ENCODE results near the gene ALKBH3.

The ALKBH3 gene

DNA sequence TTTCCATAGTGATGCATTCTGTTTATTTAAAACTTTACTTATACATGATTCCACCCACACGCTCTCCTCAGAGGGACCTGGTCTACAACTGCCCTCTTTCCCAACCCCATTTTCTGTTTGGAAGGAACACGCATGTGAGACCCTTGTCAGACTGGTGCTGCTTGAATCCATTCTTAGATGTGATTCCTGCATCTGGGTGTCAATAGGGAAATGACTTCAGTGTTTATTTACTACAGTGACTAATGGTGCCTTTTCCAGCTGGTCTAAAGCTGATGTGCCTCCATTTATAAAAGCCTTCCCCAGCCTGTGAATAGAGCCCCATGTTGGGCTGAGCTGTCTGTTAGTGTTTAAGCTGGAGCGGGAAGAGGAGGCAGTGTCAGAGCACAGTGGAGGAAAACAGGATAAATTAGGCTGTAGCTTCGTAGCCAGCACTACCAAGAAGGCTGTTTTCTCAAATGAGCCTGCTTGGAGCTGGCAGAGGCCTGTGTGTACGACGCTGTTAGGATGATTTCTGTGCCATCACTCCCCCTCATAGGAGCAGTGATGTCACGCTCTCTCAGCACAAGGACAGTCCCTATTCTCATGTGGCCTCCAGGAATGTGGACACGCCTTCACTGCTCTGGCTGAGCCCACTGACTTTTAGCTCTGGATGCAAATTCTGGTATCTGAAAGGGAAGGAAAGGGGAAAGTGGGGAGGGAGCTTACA lies 42.9 kb downstream of the ALKBH3 start:
- no peak for DNase-seq

DNA sequence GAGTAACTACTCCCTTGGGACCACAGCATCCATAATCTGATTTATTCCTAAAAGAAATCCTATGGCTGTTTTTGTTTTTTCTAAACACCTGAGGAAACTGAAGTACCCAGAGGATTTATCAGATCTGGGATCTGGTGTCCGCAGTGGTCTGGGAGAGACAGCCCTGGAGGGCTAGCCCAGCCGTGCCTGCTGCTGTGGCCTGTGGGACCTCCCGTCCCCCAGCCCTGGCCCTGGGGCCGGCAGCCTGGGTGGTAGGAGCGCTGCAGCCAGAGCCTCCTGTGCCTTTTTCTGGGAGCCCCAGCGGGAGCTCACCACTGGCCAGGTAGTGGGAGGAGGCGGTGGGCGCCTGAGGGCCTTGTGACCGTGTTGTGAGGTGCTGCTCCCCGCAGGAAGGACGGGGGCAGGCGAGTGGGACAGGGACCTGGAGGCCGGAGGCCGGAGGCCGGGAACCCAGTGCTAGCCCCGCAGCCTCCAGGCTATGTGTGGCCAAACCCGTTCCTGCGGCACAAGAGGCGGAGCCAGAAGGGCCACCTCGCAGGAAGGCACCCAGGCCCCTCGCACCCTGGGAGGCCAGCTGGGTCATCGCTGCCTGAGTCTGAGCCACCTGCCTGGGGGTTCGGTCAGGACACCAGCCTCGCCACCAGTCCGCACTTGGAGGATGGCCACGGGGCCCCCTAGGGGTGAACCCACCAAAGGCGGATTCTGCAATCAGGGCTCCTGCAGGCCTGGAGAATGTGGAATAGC lies 43.7 kb downstream of the ALKBH3 start:
- no peak for DNase-seq

DNA sequence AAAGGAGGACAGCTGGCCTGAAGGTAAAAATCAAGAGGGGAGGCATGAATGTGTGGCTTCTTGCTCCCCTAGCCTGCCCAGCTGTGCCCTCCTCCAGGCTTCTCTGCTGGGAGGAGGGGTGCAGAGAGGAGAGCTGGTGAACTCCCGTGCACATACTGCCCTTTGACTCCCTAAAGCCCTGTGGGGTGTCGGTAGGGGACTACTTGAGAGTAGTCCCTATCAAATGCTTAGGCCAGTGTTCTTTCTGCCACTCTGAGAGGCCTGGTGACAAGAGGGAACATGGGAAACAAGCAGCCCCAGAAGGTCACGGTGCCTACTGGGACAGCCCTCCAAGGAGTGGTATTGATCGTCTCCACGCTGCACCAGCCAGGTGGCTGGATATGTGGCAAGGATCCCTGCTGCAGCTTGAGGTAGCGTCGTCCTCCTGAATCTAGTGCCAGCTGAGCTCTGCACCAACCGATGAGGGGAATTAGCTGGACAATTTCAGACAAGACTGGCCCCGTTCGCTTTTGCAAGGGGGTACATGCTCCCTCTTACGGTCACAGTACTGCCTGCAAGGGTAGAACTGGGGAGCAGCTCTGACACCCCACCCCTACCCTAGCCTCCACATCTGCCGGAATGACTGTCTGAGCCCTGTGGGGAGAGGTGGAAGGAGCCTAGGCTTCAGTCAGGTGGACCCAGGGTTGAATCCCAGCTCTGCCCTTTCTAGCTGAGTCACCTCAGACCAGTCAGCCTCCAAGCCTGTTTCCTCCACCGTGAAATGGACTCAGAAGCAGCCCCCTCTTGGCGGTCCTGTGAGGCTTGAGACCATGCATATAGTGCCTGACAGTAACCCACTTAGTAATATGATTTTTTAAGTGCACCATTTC lies 44.7 kb downstream of the ALKBH3 start:
- no peak for DNase-seq

DNA sequence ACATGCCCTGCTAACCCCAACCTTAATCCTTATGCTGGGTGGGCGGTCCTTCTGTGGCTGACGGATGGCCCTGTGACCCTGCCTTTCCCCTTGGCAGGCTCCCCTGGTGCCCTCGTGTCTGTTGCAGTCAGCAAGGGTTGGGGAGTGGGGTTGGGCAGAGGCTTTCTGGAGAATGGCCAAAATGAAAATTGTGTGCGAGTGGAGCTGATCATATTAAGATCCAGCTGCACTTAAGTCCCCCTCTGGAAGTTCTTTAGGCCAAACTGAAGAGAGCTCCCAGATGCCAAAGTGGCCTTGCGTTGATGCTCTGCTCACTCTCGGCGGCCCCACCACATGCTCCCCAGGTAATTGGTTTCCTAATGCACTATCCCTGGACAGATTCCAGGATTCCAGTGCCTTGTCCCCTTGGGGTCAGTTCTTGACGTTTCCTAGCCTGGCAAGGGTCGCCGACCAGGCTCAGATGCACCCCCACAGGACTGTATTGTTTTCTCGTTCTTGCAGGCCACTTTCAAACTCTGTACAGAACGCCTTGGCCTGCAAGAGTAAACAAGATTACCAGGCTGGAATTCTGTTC lies 45.4 kb downstream of the ALKBH3 start:
- no peak for DNase-seq

DNA sequence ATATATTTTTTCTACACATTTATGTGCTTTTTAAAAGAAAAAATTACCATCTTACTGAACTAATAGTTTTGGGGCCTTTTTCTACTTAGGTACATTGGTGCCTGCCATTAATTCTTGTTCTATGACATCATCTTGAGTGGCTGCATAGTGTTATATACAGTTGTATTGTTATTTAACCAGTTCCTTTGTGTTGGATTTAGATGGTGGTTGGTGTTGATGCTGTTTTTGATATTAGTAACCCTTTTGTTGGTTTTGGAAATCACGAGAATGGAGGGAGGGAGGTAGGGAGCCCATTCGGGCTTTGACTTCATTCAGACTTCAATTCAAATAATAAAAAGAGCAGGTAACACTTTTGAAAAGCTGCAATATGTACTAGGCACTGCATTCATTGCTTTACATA lies 46.4 kb downstream of the ALKBH3 start:
- DNase-seq: no peak

DNA sequence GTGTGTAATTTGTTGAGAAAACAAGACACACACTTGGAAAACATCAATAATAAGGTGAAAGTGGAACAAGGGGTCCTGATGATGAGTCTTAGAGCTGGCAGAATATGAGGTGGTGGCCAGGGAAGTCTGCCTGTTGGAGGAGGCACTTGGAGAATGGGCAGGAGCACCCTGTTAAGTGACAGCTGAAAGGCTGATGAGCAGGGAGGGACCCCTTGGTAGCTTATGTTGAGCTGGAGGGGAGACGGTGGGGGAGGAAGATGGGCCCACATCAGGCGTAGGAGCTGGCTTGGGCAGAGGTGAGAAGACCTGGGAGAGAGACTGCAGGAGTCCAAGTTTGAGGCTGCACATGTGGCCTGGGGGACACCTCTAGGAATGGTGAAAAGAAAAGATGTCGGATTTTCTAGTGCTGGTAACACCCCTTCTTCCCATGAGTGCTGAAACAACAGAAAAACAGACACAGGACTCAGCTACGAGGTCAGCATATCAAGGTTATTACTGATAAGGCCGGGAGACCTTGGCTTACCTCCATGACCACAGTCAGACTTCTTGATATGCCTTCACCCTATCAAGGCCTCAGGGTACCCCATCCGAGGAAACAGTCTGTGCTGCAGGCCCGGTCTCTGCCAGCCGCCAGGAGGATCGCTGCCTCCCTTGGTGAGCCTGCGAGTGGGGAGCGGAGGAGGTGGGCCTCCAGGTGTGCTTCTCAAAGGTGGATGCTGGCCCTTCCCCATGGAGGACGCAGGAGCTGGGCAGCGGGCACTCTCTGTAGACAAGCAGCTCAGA lies 47.5 kb downstream of the ALKBH3 start:
- DNase-seq: no peak

DNA sequence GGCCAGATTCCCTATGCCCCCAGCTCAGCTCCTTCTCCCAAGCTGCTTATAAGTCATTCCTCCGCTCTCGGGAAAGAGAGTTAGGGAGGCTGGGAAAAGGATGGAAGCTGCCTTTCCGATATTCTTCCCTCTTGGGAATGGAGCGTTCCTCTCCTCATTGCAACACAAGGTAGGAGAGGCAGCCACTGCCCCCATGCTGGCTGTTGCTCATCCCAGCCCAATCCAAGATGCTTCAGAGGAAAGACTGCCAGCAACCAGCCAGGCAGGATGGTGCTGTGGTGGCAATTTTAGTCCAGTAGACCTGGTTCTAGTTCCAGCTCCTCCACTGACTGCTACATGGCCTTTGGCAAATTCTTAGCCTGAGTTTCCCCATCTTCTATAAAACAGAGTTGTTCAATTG lies 48.1 kb downstream of the ALKBH3 start:
- DNase-seq: no peak

DNA sequence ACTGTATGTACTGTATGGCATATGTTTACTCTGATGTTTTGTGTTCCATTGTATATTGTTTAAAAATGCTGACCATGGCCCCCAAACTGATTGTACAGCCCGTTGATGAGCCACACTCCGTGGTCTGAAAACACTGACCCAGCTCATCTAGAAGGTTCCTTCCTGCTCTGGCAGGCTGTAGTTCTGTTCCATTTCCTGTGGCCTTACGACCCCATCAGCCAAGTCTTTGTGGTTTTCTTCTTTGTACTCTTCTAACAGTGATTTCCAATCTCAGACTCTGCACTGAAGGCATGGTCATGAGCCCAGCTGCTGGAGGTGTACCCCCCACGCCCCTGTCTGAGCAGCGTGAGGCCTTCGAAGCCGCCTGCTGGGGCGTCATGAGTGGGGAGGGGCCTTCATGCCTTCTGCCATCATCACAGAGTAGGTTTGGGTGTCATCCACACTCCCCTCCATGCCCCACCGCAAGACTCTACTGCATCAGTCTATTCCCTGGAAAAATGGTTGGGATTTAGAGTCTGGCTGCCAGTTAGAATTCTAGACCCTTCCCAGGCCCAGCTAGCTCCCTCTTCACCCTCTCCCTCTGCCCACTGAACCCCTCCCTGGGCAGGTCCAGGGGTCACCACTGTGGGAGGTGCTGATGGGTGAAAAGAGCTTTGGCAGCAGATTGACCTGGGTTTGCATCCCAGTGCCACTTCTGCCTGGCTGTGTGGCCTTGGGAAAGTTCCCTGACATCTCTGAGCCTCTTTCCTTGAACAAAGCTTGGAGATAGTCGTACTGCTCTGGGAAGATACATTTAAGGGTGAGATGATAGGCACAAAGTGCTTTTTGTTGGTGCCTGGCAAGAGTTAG lies 50.5 kb downstream of the ALKBH3 start:
- DNase-seq: no peak

DNA sequence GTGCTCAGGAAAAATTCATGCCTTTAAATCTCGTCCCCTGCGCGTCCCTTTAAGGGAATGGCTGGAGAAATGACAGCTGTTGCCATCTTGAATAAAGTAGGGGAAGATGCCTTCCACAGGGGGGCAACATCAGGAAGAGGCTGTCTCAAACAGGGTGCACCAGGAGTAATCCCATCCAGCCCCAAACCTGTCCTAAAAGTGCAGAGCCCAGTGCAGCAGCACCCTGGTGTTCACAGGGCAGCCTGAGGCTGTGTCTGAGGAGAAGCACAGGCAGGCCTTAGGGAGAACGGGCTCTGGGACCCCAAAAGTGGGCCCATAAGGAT lies 51.0 kb downstream of the ALKBH3 start:
- no peak for DNase-seq

DNA sequence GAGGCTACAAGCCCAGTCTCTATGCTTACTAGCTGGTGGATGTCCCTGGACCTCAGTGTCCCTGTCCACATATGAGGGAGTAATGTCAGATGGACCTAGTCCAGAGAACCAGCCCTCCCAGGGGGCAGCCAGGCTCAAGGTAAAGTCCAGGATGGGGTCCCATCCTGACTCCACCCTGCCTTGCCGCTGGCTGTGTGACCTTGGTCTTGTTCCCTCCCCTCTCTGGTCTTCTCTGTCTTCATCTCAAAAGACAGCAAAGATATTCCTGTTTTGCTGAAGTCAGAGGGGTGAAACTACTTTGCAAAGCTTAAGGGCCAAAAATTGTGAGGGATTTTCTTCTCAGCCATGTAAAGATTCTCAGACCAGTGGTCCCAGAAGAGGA lies 52.6 kb downstream of the ALKBH3 start:
- no peak for DNase-seq

DNA sequence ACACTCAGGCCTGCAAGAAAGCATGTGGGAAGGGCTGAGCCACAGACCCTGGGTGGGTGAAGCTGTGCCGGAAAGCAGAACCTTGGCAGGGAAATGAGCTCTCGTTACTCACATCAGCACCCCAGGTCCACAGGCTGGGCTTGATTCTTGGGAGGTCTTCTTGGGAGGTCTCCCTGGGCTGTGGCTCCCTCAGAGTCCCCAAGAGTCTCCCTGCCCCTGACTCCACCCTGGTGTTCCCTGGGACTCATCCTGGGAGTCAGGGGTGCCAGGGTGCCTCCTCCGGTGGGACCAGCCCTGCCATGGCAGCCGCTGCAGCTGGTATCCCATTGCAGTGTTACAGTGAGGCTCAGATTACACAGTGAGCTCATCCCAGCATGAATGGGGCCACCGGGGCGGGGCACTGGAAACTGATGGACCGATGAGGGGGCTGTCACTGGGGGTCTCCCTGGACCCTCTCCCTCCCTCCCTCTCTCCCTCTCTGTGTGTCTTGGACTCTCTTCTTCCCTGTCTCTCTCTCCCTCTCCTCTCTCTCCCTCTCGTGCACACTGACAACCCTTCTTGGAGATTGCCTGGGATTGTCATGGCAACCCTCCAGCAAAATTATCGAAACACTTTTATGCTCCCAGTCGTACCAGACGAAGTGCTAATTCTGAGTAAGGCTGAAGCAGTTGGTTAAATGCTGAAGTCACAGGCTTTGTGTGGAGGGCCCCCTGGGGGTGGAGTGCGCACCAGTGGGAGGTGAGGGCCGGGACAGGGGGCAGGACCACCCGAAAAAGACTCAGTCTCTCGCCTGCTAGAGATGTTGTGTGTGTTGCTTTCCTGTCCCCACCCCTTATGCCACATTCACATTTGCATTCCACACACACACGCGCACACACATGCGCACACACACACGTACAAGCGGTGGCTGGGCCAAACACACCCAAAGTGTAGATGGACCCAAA lies 53.2 kb downstream of the ALKBH3 start:
- DNase-seq: no peak

DNA sequence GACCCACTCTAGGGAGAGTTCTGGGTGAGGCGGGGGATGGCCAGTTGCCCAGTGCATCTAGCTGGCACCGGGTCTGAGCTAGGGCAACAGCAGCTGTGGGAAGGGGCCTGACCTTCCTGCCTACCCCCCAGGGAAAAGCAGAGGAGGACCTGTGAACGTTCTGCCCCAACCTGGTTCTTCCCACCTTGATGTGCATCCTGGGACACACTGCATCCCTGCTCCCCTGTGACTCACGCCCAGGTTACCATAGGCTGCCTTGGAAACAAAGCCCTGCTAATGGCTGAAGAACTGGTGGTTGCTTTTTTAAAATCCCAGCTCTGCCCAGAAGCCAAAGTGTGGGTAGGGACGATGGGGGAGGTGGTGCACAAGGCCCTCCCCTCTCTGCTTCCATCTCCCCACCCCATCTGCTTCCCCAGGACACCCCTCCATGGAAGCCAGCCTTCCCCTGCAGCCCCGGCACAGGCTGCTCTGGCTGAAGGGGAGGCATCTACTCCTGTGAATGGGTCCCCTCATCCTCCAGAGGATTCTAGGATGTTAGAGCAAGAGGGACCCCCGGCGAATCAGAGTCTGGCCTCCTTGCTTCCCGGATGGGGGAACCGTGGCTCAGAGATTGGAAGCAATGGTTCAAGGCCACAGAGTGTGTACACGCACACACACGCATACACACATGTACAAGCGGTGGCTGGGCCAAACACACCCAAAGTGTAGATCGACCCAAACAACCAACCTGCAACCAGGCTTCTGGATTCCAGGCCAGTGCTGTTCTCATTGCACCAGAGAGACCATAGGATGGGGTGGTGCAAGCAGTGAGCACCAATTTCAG lies 54.2 kb downstream of the ALKBH3 start:
- DNase-seq: no peak

DNA sequence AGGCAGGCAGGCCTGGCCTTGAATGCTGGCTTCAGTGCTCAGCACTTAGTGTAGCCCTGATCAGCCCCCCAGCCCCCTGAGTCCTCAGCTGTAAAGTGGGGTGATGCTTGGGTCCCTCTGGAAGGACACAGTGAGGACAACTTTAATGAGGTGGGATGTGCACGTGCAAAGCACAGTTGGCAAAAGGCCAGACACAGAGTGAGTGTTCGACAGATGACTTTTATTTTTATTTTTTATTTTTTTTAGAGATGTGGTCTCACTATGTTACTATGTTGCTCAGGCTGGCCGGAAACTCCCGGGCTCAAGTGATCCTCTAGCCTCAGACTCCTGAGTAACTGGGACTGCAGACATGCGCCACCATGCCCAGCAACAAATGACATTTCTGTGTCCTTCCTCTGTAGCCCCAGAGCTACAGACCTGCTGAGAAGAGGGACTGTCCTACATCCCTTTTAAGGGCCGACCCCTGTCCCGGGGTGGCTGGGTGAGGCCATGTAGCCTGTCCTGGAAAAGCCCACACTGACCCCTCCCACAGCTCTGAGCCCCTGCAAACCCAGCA lies 54.9 kb downstream of the ALKBH3 start:
- no peak for DNase-seq

DNA sequence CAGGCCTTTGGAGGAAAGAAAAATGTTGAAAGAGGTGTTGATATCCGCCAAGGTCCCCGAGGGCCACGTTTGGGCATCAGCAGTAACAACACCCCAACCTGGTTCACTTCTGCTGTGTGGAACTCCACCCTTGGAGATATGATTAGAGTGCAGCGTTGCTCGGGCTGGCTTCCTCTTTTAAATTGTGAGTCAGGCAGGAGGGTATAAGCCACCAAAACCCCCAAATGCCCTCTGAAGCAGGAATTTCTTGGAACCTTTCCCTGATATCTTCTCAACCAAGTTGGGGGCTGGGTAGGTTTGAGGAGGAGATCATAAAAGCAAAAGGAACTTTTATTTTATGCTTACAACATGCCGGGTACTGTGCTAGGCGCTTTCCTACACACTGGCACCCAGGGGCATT lies 55.4 kb downstream of the ALKBH3 start:
- no peak for DNase-seq

DNA sequence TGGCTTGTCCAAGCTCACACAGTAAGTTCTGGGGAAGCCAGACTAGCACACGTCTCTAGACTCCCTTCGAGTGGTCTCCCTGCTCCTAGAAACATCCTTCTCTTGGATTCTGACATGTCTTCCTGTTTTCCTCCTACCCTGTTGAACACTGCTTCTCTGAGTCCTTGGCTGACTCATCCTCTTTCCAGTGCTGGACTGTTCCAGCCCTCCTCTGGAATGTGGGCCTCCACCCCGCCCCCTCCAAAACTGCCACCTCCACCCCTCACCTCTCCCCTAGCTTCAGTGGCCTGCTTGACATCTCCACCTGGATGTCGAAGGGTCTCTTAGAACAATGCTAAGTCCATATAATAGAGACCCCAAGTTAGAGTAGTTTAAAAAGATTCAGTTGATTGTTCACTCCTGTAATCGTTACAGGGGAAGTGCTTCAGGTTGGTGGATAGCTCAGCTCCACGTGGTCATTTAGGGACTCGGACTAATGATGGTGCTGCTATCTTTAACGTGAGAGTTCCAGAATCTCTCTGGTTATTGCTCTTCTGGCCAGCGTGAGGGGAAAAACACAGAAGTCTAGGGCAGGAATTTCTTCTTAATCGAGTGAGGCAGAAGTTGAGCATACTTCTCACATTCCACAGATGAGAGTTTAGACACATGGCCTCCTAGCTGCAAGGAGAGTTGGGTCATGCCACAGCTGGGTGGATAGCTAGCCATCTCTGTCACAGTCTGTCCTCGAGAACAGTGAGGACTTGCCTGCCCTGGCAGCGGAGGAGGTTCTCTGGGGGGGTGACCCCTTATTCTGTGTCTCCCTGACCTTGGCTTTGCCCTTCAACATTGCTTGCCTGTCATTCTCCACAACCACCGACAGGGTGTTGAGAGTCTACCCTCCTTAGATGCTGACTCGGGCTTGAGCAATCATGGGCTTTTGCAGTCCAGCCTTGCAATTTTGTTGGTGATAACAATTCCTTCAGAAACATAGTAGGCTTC lies 57.1 kb downstream of the ALKBH3 start:
- DNase-seq: no peak

DNA sequence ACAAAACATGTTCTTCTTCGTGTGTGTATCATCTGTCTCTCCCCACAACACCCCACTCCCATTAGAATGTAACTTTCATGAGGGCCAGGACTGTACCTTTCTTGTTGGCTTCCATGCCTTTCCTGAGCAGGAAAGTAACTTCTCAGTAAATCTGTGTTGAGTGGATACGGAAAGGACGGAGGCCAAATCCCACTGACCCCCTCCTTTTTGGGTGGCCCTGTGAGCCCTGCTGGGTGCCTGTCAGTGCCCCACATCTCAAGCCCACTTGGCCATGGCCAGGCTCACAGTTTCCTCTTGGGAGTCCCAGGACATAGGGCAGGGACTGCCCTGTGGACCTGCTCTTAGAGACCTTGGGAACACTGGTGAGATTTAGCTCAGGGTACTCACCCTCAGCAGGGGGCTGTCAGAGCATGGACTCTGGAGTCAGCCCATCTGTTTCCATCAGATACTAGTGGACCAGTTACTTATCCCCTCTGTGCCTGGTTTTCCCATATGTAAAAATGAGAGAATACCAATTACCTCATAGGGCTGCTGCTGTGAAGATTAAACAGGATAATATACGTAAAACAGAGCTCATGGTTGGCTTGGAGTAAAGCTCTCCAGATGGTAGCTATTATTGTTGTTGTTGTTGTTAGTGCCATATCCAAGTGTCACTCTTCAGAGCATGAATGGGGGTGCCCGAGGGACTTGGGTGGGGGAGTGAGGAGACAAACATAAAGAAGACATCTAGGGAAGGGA lies 60.8 kb downstream of the ALKBH3 start:
- no peak for DNase-seq

DNA sequence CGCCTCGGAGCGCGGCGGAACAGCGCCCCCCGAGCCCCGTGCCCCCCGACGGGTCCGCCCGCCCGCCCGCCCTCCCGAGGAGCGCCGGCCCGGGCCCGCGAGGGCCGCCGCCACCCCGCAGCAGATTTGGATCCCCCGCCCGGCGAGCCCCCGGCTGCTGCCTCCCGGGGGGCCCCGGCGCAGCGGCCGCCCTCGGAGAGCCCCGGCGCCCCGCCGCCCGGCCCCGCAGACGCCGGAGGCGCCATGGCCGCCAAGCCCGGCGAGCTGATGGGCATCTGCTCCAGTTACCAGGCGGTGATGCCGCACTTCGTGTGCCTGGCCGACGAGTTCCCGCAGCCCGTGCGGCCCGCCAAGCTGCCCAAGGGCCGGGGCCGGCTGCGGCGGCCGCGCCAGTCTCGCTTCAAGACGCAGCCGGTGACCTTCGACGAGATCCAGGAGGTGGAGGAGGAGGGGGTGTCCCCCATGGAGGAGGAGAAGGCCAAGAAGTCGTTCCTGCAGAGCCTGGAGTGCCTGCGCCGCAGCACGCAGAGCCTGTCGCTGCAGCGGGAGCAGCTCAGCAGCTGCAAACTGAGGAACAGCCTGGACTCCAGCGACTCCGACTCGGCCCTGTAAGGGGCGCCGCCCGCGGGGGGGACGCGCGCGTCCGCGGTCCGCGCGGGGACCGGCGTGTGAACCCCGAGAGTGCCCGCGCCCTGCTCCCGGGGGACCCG lies 62.2 kb downstream of the ALKBH3 start:
- DNase-seq: no peak
